A549 (cell line): ENCODE data around the gene ZNF316. TPM values are rescaled to one million over a fixed set of nuclear protein-coding genes. Genes with fewer than 3 reads are reported as not detected.

Source experiments
- ATAC-seq, 2 experiments: fragments of 200-7000 bp in 1 of 2; fragments of >200 bp in 1 of 2; cut with Nextera tagmentation in 1 of 2; cut with Tn5 transposase in 1 of 2; 3 replicates each; pipeline versions ENCODE4 v1.8.0 to v1.9.1; 2018 to 2020; ENCODE audit warnings: mild to moderate bottlenecking in 1 of 2, moderate library complexity in 1 of 2
- CTCF ChIA-PET: fragments of 300-600 bp; sonication (Branson Sonifier 250); formaldehyde crosslinking; extraction: SDS; loops from one replicate; lab custom pipeline; 2021; ENCODE audit warnings: antibody characterized with exemption, inconsistent platforms; lab: Yijun Ruan, JAX
- POLR2A ChIA-PET: fragments of 350-600 bp; formaldehyde crosslinking; extraction: SDS; loops from one replicate; lab custom pipeline; 2021; ENCODE audit warnings: antibody characterized with exemption, inconsistent platforms; lab: Yijun Ruan, JAX
- DNase-seq, 2 experiments: peaks; one replicate each; pipeline versions ENCODE4 v3.0.0 to v3.0.0-alpha.2; 2011 to 2016; ENCODE audit warnings: low read depth in 1 of 2, low spot score in 1 of 2
- FAIRE-seq: peaks from 2 replicates; lab custom pipeline; 2011; peaks lifted over from hg19 to GRCh38; lab: Jason Lieb, UNC
- H3K27ac ChIP-seq, 2 experiments: fragments of >200 bp; sonication (Bioruptor Twin); formaldehyde crosslinking; 3 replicates each; pipeline ENCODE4 v1.5.1; 2016 to 2017
- H3K4me1 ChIP-seq: fragments of >200 bp; sonication (Bioruptor Twin); formaldehyde crosslinking; 3 replicates; pipeline ENCODE4 v1.6.1; 2016
- H3K4me2 ChIP-seq: fragments of >200 bp; sonication (Bioruptor Twin); formaldehyde crosslinking; 3 replicates; pipeline ENCODE4 v1.6.1; 2016
- H3K4me3 ChIP-seq: fragments of >200 bp; sonication (Bioruptor Twin); formaldehyde crosslinking; 3 replicates; pipeline ENCODE4 v1.5.1; 2016
- H3K9me3 ChIP-seq: fragments of >200 bp; sonication (Bioruptor Twin); formaldehyde crosslinking; 3 replicates; pipeline ENCODE4 v1.6.1; 2016
- CBX8 ChIP-seq: fragments of 200-600 bp; sonication (generic); IDR thresholded peaks from 2 replicates; pipeline ENCODE4 v1.6.1; 2016
- EHMT2 ChIP-seq: fragments of 200-600 bp; sonication (generic); IDR thresholded peaks from 2 replicates; pipeline ENCODE4 v1.6.1; 2016; ENCODE audit warnings: antibody characterized with exemption, low read depth, mild to moderate bottlenecking, moderate library complexity
- ESRRA ChIP-seq: fragments of 150-350 bp; IDR thresholded peaks from 2 replicates; pipeline ENCODE4 v1.6.1; 2014; ENCODE audit warnings: mild to moderate bottlenecking, low read length, borderline replicate concordance
- FOSB ChIP-seq: fragments of 250-450 bp; sonication (Bioruptor Pico); IDR thresholded peaks from 2 replicates; pipeline ENCODE4 v1.5.0; 2020; ENCODE audit warnings: mild to moderate bottlenecking, moderate library complexity
- FOSL2 ChIP-seq, 2 experiments: fragments of 450-650 bp in 1 of 2; fragments of >200 bp in 1 of 2; sonication (Bioruptor Twin) in 1 of 2; formaldehyde crosslinking; IDR thresholded peaks; 2 replicates each; pipeline versions ENCODE4 v1.5.0 to v1.6.1; 2016 to 2020; ENCODE audit warnings: mild to moderate bottlenecking in 1 of 2, moderate library complexity in 1 of 2
- GATA3 ChIP-seq: IDR thresholded peaks from 2 replicates; pipeline ENCODE4 v1.6.1; 2012; ENCODE audit warnings: borderline replicate concordance
- HDAC2 ChIP-seq: fragments of 200-600 bp; sonication (generic); IDR thresholded peaks from 2 replicates; pipeline ENCODE4 v1.6.1; 2016
- HEYL ChIP-seq: fragments of 250-450 bp; sonication (Bioruptor Pico); IDR thresholded peaks from 2 replicates; pipeline ENCODE4 v1.8.0; 2021; ENCODE audit warnings: mild to moderate bottlenecking, moderate library complexity
- JUN ChIP-seq, 2 experiments: fragments of >200 bp; sonication (Bioruptor Twin); formaldehyde crosslinking; IDR thresholded peaks; 2 replicates in 1 of 2; 3 replicates in 1 of 2; pipeline ENCODE4 v1.6.1; 2016 to 2017
- JUNB ChIP-seq: fragments of >200 bp; sonication (Bioruptor Twin); formaldehyde crosslinking; IDR thresholded peaks from 2 replicates; pipeline ENCODE4 v1.6.1; 2016
- KDM1A ChIP-seq: fragments of 200-600 bp; sonication (generic); IDR thresholded peaks from 2 replicates; pipeline ENCODE4 v1.6.1; 2016; ENCODE audit warnings: low read depth, mild to moderate bottlenecking
- KDM5A ChIP-seq: fragments of 200-600 bp; sonication (generic); IDR thresholded peaks from 2 replicates; pipeline ENCODE4 v1.6.1; 2016; ENCODE audit warnings: antibody characterized with exemption, mild to moderate bottlenecking
- MAFK ChIP-seq: fragments of 450-650 bp; IDR thresholded peaks from 2 replicates; pipeline ENCODE4 v1.6.1; 2014; ENCODE audit not compliant: partially characterized antibody
- NR3C1 ChIP-seq: fragments of >200 bp; sonication (Bioruptor Twin); formaldehyde crosslinking; IDR thresholded peaks from 3 replicates; pipeline ENCODE4 v1.6.1; 2017
- POLR2AphosphoS2 ChIP-seq: conservative IDR thresholded peaks from 2 replicates; pipeline ENCODE4 v1.6.1; 2012; ENCODE audit warnings: low read length, improper control_type of control experiment, inconsistent platforms
- RFX5 ChIP-seq: fragments of 450-650 bp; IDR thresholded peaks from 2 replicates; pipeline ENCODE4 v1.7.1; 2014; ENCODE audit warnings: antibody characterized with exemption, mild to moderate bottlenecking, moderate library complexity
- TFCP2L1 ChIP-seq: fragments of 250-450 bp; sonication (Bioruptor Pico); IDR thresholded peaks from 2 replicates; pipeline ENCODE4 v1.5.0; 2021; ENCODE audit warnings: mild to moderate bottlenecking
- TP53 ChIP-seq: fragments of 250-450 bp; sonication (Bioruptor Pico); IDR thresholded peaks from 2 replicates; pipeline ENCODE4 v1.5.0; 2021; ENCODE audit warnings: mild to moderate bottlenecking, moderate library complexity
- ZFP36 ChIP-seq: fragments of 450-650 bp; IDR thresholded peaks from 2 replicates; pipeline ENCODE4 v1.6.1; 2014; ENCODE audit warnings: borderline replicate concordance; ENCODE audit not compliant: partially characterized antibody
- ZNF302 ChIP-seq: fragments of 250-450 bp; sonication (Bioruptor Pico); IDR thresholded peaks from 2 replicates; pipeline ENCODE4 v1.9.0; 2021; ENCODE audit warnings: inconsistent platforms, mild to moderate bottlenecking, moderate library complexity
- WGBS: methylation state at CpG from one replicate; pipeline ENCODE4 v1.1.6; 2017; ENCODE audit errors: missing lambda C conversion rate; 5-methylcytosine and 5-hydroxymethylcytosine counted together
- polyA plus RNA-seq, 4 experiments: library from polyadenylated mRNA; depleted of rRNA in 3 of 4; stranded (reverse); fragments of >200 nt; fragmentation: RNase III in 1 of 4; extraction: RNeasy Plus Mini Kit Qiagen cat#74134 plus additional on column Dnase treatment in 1 of 4; gene quantifications; 2 replicates in 3 of 4; 3 replicates in 1 of 4; pipeline ENCODE4 v1.2.3, GENCODE V29; 2011 to 2017
- TF ChIP-seq, protein P1 (sequence below): IDR thresholded peaks from 2 replicates; pipeline ENCODE4 v1.6.1; 2012; ENCODE audit warnings: low read depth, borderline replicate concordance
- TF ChIP-seq, protein P2 (sequence below): fragments of 450-650 bp; IDR thresholded peaks from 2 replicates; pipeline ENCODE4 v1.6.1; 2014; ENCODE audit warnings: antibody characterized with exemption
- TF ChIP-seq, protein P3 (sequence below): fragments of 250-450 bp; sonication (Bioruptor Pico); IDR thresholded peaks from 2 replicates; pipeline ENCODE4 v1.5.0; 2021; ENCODE audit warnings: mild to moderate bottlenecking, moderate library complexity, borderline replicate concordance
- TF ChIP-seq, protein P4 (sequence below): fragments of 250-450 bp; sonication (Bioruptor Pico); IDR thresholded peaks from 2 replicates; pipeline ENCODE4 v1.5.0; 2020; ENCODE audit warnings: low read depth, mild to moderate bottlenecking, moderate library complexity

Gene ZNF316
- polyA plus RNA-seq, 2 of the 4 experiments (the other 2 are of a cell fraction), result 7.5 to 21.2 TPM

DNA sequence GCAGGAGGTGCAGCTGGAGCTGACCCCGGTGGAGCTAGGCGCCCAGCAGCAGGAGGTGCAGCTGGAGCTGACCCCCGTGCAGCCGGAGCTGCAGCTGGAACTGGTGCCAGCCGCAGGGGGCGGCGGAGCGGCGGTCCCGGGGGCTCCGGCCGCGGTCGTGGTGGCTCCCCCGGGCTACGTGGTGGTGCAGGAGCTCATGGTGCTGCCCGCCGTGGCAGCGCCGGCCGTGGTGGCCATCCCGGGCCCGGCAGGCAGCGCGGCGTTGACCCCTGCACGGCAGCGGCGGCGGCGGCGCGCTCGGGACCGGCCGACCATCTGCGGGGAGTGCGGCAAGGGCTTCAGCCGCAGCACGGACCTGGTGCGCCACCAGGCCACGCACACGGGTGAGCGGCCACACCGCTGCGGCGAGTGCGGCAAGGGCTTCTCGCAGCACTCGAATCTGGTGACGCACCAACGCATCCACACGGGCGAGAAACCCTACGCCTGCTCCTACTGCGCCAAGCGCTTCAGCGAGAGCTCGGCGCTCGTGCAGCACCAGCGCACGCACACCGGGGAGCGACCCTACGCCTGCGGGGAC lies 14.9 kb upstream of the ZNF316 start:
- no peak for DNase-seq
- no peak for FAIRE-seq
- no peak overlapping the region for H3K4me3 ChIP-seq
- no peak overlapping the region for H3K4me2 ChIP-seq
- no peak for ATAC-seq
- 94% methylated on average over 56 of the region's 67 CpGs for WGBS
- no peak overlapping the region for H3K27ac ChIP-seq
- ChIA-PET POLR2A (no interaction called here), CTCF (no interaction called here)
- TF ChIP-seq, protein P1, sequence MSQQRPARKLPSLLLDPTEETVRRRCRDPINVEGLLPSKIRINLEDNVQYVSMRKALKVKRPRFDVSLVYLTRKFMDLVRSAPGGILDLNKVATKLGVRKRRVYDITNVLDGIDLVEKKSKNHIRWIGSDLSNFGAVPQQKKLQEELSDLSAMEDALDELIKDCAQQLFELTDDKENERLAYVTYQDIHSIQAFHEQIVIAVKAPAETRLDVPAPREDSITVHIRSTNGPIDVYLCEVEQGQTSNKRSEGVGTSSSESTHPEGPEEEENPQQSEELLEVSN, result no peak
- TF ChIP-seq TFCP2L1 (CRISPR knock-in tag) (no peak), GATA3 (no peak), JUNB (no peak), KDM5A (no peak), JUN (IDR thresholded peaks at IDR 0.05) (no peak), KDM1A (no peak), ESRRA (no peak), NR3C1 (no peak), RFX5 (no peak), EHMT2 (no peak), FOSB (CRISPR knock-in tag) (no peak), FOSL2 (IDR thresholded peaks at IDR 0.05) (no peak), FOSL2 (CRISPR knock-in tag; IDR thresholded peaks at IDR 0.05) (no peak), TP53 (CRISPR knock-in tag) (no peak)
- TF ChIP-seq, protein P2, sequence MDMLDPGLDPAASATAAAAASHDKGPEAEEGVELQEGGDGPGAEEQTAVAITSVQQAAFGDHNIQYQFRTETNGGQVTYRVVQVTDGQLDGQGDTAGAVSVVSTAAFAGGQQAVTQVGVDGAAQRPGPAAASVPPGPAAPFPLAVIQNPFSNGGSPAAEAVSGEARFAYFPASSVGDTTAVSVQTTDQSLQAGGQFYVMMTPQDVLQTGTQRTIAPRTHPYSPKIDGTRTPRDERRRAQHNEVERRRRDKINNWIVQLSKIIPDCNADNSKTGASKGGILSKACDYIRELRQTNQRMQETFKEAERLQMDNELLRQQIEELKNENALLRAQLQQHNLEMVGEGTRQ, result no peak
- H3K4me1 ChIP-seq, result no peaks in the 10 kb centered on the region
- no peaks in the 10 kb centered on the region for H3K9me3 ChIP-seq

DNA sequence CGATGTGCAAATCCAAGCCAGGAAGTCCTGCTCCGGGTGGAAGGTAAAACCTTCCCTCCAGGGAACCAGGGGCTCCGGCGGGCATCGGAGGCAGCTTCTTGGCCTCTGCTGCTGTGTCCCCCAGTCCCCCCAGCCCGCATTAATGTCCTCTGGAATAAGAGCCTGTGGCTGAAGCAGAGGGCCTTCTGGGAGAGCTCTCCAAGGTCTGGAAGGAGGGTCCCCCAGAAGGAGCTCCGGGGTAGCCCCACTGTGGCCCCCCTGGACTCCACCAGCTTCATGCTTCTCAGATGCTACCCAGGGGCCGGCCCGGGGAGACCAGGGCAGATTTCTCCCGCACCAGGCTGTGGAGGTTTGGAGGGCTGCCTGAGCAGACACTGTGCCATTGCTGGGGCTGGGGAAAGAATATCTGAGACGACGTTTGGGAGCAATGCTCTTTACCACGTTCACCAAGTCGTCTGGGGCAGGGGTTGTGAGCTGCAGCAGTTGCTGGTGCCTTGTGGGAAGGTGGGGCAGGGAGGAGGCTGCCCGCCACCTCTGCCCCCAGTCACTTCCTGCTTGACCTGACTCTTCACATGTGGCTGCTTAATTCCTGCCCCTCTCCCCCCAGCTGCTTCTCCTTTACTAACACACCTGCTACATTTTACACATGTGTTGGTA lies 13.4 kb upstream of the ZNF316 start:
- CTCF ChIA-PET, result interaction anchor here (1.0 kb wide), 1 partner anchor 35 kb away, joined by 3 read pairs; no protein-coding TSS in a partner anchor
- no peak for TF ChIP-seq ESRRA
- TF ChIP-seq GATA3, result no peak
- TF ChIP-seq, protein P3, sequence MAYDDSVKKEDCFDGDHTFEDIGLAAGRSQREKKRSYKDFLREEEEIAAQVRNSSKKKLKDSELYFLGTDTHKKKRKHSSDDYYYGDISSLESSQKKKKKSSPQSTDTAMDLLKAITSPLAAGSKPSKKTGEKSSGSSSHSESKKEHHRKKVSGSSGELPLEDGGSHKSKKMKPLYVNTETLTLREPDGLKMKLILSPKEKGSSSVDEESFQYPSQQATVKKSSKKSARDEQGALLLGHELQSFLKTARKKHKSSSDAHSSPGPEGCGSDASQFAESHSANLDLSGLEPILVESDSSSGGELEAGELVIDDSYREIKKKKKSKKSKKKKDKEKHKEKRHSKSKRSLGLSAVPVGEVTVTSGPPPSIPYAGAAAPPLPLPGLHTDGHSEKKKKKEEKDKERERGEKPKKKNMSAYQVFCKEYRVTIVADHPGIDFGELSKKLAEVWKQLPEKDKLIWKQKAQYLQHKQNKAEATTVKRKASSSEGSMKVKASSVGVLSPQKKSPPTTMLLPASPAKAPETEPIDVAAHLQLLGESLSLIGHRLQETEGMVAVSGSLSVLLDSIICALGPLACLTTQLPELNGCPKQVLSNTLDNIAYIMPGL (CRISPR knock-in tag), result no peak
- TF ChIP-seq, protein P2, result no peak
- TF ChIP-seq HEYL (CRISPR knock-in tag), result no peak
- no peak for TF ChIP-seq HDAC2
- no peak for TF ChIP-seq ZNF302
- TF ChIP-seq MAFK, result no peak
- TF ChIP-seq POLR2AphosphoS2, result no peak
- TF ChIP-seq, protein P4, sequence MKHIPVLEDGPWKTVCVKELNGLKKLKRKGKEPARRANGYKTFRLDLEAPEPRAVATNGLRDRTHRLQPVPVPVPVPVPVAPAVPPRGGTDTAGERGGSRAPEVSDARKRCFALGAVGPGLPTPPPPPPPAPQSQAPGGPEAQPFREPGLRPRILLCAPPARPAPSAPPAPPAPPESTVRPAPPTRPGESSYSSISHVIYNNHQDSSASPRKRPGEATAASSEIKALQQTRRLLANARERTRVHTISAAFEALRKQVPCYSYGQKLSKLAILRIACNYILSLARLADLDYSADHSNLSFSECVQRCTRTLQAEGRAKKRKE (CRISPR knock-in tag), result no peak
- no peak for TF ChIP-seq ZFP36
- TF ChIP-seq CBX8, result no peak
- no peak for TF ChIP-seq NR3C1
- TF ChIP-seq, all 56 proteins: peak for 0
- H3K4me1 ChIP-seq, result no peaks in the 10 kb centered on the region
- POLR2A ChIA-PET, result no interaction called here
- H3K4me2 ChIP-seq, result no peak overlapping the region
- H3K27ac ChIP-seq, result no peak overlapping the region
- 46% methylated on average over 9 of the region's 15 CpGs for WGBS
- ATAC-seq (peak; percentile 9 to 32; a peak in 3 of 6 replicates), DNase-seq (no peak), FAIRE-seq (no peak)
- no peak overlapping the region for H3K4me3 ChIP-seq
- no peaks in the 10 kb centered on the region for H3K9me3 ChIP-seq
